Right hindlimb (tissue), 1 donor: ENCODE data around the gene CDC14A.

Source experiments
- DNase-seq: peaks from one replicate; pipeline ENCODE4 v3.0.0-alpha.2; 2018

CDC14A gene

DNA sequence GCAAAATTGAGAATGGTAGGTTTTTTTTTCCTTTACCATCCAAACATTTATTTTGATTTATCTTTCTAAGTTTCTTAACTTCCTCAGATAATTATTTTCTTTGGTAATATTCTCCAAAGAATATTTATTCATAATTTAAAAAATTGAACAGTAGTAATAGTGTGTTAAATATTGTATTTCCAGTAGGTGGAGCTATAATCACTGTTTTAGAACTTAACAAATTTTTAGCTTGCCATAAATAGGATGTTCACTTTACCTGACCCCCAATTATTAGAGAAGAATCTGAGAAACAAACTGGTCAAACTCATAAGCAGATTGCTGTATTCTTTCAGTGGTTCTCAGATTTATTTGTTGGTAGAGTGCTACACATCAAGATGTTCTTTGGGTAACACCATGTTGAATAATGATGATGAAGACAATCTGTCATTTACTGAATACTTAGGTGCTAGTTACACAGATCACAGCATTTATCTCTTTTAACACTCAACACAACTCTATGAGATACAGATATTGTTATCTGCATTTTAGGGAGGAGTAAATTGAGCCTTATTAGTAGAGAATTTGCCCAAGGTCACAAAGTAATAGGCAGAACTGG lies 103.3 kb downstream of the CDC14A start:
- no peak for DNase-seq

DNA sequence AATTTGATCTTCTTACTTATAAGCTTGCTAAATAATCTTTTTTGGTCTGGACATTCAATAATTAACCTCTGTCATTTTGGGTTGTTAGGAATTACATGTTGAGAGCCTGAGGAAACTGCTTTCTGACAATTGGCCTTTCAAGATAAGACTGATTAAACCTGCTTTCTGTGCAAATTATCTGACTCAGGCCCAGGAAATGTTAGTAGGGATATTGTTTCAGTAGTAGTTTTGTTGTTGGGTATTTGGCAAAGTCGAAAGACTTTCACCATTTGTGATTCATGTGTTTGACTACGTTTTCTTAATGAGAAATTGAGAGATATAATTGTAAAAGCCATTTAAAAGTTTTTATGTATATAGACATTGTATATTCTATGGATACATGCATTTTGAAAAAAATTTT lies 104.6 kb downstream of the CDC14A start:
- no peak for DNase-seq

DNA sequence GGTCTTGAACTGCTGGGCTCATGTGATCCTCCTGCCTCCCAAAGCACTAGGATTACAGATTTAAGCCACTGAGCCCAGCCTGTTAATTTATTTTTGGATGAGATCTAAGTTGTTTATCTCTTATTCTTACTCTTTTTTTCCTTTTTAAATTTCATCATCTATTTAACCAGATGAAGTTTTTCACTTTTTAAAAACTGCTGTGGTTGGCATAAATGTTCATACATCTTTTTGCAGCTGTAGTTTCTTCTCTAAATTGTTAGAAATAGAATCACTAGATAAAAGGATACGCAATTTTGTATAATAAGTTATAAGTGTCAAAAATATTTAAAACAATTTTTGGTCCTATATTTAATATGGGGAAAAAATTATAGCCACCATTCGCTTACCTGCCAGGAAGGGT lies 105.4 kb downstream of the CDC14A start:
- DNase-seq = no peak

DNA sequence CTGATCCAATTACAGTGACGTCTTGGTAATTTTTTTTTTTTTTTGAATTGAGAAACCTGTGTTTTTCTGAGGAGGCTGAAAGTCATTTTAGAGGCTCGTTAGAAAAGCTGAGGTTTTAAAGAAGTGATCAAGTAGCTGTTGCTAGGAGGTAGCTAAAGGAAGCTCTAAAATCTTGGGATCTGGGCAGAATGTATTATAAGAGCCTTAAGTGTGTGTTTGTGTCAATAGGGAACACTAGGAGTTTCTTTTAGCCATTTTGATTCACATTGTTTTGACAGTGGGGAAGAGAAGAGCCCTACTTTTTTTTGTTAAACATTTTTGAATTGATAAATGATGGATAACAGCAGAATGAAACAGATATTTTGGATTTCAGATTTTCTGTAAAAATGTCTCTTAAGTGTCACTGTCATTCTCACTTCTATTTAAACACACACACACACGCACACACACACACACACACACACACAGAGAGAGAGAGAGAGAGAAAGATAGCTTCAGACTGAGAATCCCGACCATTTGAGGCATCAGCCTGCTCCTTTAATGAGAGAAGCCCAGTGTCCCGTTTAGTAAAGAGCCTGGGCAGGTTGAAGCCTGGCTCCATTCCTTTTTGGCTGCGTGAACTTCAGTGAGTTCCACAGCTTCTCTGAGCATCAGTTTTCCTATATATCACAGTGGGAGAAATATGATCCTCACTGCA lies 106.5 kb downstream of the CDC14A start:
- no peak for DNase-seq

DNA sequence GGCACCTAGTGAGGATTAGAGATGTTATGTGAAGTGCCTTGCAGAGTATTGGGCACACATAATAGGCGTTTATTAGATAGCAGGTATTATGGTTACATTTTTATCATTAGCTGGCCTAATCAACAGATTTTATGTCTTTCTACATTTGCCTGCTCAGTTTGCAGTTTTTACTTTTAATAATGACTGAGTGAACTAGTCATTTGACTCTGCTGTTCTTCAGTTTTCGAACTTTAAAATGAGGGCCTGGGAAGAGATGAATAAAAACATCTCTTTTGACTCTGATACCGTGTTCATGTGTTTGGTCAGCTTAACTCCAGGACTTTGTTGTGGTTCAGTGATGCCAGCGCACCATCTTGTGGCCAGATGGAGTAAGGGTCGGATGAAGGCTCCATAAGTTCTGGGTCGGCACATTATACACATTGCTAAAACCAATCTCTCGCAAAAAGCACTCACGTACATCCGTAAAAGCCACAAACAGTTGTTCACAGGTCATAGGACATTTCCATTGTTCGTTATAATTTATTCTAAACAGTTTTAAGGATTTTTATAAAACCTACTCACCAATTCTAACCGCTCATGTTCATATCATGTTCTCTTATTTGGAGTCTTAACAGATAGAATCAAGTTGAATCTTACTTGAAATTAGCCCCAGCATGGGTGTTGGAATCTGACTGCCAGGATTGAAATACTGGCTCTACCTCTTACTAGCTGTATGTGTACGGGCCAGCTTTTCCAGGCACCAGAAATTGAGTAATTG lies 107.2 kb downstream of the CDC14A start:
- DNase-seq = peak; percentile 82

DNA sequence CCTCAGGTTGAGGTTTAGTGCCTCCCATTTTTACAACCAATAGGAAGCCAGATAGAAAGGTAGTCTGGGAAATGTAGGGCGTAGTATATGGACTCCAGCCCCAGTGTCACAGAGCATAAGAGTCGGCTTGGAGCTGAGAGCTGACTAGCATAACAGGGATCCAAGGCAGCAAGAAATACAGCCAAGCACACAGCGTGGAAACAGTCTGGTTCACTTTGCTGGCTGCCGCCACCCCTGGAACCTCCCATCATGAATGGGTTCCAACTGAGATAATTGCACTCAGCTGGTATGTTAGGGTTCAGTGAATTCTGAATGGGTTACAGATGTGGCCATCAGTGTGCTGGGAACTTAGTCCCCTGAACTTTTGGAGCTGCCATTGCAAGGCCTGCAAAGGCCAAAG lies 108.9 kb downstream of the CDC14A start:
- peak; percentile 74 for DNase-seq

DNA sequence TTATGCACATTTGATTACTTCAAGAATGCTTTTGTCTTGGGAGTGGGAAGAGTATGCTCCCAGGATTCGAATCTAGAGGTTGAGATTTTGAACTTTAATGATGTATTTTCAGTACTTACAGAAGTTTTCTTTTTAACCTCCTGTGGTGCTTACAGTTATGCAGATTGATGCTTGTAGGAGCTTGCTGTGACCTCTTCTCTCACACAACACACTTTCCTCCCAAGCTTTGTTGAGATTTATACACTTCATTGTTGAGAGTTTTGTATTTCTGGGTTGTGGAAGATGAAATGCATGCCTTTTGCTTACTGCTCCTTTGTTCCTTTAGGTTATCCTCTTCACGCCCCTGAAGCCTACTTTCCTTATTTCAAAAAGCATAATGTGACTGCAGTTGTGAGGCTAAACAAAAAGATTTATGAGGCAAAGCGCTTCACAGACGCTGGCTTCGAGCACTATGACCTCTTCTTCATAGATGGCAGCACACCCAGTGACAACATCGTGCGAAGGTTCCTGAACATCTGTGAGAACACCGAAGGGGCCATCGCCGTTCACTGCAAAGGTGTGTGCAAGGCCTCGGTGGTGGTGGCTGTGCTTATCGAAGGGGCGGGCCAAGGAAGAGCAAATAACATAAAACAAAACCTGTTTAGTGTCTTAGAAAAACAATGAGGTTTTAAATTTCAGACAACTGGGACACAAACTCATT lies 110.2 kb downstream of the CDC14A start:
- DNase-seq = no peak

DNA sequence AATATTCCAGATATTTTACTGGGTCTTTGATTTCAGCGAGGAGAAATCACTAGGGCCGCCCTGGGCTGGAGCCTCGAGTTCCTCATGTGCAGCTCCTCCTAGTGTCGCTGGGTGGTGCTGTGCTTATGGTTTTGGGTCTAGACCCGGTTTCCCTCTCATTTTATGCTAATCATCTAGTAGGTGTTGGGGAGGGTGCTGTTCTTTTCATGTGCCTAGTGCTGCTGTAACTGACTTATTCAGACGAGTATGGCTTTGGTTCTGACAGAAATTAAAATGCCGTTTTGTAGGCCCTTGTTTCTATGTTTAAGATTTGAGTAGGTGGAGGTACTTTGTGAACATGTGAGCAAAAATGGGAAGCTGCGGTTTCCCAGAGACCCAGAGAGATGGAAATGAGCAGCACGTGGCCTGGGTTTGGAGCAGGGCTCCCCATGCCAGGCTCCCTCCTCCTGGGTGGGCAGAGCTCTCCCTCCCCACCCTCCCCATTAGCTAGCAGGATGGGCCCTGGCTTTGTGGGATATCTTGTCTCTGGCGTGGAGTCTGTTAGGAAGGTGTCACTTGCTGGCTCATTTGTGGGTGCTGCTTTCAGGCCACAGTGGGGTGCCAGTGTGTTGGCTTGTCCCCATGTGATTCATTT lies 111.6 kb downstream of the CDC14A start:
- peak; percentile 60 for DNase-seq

DNA sequence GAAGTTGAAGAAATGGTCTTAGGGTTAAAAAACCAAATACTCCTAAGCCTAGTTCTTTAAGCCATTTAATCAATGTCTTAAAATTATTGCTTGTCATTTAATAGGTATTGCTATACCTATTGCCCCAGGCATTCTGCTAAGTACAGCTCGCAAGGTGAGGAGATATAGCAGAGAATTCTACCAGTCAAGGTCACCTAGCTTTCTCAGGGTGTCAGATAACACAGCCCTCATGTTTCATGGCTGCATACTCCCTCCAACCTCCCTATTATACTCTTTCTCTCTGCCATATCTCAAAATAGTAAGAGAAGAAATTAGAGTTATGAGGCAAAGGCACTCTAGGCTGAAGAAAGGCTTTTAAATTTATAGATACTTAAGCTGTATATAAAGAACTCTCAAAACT lies 117.3 kb downstream of the CDC14A start:
- DNase-seq = no peak

DNA sequence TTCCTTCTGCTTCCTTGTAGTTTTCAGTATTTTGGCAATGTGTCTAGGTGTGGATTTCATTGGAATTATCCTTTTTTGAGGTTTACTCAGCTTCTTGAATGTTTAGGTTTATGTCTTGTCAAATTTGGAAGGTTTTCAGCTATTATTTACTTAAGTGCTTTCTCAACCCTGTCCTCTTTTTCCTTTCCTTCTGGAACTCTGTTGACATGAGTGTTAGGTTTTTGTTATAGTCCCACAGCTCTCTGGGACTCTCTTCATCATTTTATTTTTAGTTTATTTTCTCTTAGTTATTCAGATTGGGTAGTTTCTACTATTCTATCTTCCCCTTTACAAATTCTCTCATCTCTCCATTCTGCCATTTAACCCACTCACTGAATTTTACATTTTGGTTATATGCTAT lies 122.5 kb downstream of the CDC14A start:
- DNase-seq = no peak

DNA sequence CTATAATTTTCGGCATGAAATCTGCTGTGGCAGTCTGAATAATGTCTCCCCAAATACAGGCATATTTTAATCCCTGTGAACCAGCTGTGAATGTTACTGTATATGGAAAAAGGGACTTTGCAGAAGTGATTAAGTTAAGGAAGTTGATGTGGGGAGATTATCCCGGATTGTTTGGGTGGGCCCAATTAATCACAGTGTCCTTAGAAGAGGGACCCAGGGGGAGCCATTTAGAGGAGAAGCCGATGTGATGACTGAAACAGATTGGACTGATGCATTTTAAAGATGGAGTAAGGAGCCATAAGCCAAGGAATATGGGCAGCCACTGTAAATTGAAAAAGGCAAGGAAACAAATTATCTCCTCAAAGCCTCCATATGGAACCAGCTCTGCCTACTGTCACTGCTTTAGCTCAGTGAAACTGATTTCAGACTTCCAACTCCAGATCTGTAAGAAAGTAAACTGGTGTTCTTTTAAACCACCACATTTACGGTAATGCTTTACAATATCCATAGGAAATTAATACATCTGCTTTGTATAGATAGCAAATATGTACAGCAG lies 124.5 kb downstream of the CDC14A start:
- no peak for DNase-seq

DNA sequence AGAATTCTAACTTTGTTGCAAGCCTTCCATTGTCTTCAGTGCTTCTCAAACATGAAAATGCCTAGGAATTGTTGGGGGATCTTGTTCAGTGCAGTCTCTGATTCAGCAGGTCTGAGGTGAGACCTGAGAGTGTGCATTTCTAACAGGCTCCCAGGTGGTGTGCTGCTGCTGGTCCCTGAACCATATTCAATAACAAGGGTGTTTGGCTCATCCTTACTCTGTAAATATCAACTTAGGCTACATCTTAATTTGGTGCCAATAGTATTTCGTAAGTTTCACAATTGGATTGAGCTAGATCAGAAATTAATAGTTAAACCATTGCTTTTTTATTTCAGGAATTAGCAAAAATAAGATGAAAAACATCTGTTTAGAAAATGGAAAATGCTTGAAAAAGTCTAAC lies 126.5 kb downstream of the CDC14A start:
- no peak for DNase-seq

DNA sequence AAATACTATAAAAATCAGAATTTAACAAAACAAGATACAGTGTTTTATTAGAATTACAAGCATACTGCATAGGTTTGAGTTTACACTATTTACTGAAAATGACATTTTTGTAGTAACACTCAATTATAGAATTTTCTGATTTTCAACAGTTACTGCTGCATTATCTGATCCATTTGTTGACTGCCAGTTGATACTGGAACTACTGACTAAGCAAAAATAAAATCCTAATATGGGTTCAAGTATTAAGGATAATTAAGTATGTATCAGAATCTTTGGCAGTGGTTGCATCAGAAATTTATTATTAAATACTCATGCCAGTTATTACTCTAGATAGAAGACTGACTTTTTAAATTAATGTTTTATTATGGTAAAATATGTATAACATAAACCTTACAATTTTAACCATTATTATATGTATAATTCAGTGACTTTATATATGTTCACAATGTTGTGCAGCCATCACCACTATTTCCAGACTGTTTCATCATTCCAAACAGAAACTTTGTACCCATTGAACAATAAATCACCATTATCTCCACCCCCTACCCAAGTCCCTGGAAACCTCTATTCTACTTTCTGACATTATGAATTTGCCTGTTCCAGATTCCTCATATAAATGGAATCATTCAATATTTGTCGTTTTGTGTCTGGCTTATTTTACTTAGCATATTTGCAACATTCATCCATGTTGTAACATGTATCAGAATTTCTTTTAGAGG lies 127.5 kb downstream of the CDC14A start:
- no peak for DNase-seq

DNA sequence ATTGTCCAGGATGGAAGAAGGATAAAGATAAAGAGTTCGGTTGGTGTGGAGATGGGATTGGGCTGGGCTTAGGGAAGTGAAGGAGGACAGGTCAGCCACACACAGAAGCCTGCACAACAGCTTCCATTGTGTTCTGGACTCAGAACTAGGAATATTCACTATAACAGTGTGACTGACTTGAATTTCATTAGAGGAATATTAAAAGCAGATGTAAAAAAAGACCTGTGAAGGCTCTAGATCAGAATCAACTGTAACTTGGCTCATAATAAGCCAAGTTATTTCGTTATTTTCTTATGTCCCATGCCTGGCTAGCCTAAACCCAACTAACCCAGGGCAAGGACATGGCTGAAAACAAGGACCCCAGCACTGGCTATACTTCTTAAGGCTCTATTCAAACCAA lies 129.0 kb downstream of the CDC14A start:
- no peak for DNase-seq

DNA sequence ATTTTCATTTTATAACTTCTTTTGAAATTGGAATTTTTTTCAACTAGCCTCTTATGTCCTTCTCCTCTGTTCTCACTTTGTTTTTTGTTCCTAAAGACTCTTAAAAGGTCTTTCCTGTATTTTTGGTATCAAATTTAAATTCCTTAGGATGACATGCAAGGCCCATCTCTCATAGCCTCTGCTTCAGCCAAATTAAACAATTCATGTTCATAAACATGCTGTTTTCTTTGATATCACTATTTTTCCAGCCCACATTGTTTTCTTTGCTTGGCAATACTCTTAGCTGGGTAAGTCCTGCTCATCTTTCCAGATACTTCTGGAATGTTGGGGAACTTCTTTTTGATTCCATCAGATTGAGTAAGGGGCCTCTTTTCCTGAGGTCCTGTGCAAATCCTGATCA lies 129.9 kb downstream of the CDC14A start:
- no peak for DNase-seq

DNA sequence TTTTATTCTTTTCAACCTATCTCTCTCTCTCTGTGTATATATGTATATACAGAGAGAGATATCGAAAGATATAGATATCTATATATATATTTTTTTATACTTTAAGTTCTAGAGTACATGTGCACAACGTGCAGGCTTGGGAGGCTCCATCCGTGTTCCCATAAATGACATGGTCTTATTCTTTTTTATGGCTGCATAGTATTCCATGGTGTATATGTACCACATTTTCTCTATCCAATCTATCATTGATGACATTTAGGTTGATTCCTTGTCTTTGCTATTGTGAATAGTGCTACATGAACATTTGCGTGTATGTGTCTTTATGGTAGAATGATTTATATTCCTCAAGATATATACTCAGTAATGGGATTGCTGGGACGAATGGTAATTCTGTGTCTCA lies 130.4 kb downstream of the CDC14A start:
- no peak for DNase-seq

DNA sequence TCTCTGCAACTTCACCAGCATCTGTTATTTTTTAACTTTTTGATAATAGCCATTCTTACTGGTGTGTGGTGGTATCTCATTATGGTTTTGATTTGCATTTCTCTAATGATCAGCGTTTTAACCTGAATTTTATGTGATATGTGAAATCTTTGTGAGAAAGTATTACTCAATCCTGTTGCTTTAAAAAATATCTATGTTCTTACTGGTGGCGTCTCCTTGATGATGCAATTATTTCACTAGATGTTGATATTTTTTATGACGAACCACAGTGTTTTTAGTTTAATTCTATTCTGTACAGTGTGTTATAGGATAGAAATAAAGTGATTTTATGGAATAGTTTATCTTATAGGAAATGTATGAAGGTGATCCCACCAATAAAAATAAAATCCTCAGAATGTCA lies 130.9 kb downstream of the CDC14A start:
- no peak for DNase-seq

DNA sequence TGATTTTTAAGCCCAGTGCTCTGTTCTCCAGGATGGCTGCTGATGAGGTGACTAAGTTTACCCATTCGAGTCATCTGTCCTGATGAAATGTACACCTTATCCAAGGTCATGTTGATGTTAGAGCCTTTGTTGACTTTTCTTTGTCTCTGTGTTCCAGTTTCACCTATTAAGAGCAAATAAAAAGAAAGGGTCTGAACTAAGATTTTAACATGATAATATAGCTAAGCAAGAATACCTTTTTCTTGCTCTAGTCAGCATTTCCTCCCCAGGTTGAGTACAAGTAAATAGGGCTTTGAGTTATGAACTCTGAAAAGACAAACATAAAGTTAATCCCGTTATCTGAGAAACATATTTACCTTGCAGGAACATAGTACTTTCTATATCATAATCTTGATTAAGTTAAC lies 133.6 kb downstream of the CDC14A start:
- no peak for DNase-seq

DNA sequence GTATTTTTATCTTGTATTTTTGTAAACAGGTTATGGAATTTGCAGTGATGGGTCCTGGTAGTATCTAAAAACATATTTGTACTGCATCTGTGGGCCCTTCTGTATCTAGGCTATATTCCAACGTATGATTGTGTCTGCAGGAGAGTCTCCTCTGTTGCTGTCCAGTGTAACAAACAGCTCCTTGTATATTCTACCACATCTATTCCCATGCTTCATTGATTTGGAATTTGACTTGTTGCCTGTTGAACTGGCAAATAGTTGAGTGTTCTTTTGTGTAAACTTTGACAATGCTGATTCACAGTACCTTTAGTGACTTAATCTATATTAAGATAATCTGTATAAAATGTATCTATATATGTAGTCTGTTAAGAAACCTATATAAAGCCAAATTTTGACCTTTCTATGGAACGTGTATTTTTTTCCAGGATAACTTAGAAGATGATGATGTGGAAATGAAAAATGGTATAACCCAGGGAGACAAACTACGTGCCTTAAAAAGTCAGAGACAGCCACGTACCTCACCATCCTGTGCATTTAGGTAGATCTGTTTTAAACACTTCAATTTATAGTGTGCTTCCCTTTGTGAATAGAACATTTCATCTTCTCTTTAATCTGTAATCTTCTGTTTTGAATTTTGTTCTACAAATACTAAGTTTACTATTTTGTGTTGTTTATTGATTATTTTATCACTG lies 142.2 kb downstream of the CDC14A start:
- DNase-seq = no peak

DNA sequence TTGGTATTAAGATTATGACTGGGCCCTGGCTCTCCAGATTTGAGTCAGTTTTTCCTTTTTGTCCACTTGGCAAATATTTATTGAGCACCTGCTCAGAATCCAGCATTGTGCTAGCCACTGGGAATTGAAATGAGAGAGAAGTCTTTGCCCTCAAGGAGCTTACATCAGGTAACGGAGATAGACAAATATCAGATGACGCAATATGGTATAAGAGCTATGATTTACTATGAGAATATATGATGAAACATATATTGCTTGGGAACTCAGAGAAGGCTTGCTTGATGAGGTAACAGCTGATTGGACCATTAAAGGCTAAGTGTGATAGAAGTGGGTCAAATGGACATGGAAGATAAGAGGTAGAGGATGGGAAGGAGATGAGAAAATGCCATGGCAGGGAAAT lies 144.6 kb downstream of the CDC14A start:
- DNase-seq = no peak

DNA sequence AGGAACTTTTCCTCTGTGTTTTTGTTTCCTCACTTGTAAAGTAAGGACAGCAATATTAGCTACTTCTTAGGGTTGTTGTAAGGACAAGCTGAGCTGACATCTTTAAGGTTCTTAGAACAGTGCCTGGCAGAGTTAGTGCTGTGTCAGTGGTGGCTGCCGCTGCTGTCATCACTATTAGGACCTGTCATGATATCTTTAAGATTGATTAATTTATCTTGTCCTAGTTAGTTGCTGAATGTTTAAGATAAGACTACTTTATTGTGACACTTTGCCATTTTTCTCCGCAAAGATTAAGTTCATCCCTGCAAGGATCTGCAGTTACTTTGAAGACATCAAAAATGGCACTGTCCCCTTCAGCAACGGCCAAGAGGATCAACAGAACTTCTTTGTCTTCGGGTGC lies 145.5 kb downstream of the CDC14A start:
- no peak for DNase-seq
